Activated CD8-positive, alpha-beta memory T cell treated with anti-CD3 and anti-CD28 coated beads for 24 hours (primary cell): ENCODE results near the gene ST3GAL4.
"Not testable (repeated sequence)": the region's sequence is repeated elsewhere in the genome, so short reads cannot be mapped to it uniquely, and the experiment has no call there.

Source experiments
- DNase-seq: peaks from one replicate; pipeline ENCODE4 v3.0.0-alpha.2; 2020

Gene ST3GAL4

DNA sequence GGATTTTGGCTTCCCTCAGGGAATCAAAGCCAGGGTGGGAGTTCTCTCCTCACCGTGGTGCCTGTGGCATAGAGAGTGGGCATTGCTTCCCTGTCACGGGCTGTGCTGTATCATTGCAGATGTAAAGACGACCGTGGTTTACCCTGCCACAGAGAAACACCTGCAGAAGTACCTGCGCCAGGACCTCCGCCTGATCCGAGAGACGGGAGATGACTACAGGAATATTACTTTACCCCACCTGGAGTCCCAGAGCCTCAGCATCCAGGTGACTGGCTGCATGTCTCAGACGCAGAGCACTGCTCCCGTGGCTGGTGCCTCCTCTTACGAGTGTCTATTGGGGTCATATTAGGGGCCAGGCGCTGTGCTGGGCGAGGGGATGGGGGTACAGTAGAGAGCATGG lies 24.2 kb upstream of the ST3GAL4 start:
- DNase-seq = no peak

DNA sequence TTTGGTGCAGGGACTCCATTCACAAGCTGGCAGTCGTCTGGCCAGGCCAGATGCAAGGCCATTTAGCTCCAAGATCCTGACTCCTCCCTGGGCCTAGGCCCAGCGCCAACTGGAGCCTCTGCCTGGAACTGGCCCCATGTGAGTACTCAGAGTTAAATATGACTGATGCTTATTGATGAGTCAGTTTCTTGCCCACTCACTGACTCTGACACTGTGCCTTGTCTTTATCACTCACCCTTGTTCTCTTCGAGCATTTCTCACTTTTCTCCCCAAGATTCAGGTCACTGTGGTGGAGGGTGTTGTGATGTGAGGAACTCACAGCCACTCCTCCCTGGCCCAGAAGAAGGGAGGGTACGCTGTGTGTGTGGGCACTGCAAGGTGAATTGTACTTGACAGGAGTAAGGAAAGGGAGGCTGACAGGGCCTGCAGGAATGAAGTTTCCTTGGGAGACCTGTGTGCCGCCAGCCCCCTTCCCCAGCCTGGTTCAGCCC lies 23.2 kb upstream of the ST3GAL4 start:
- DNase-seq = no peak

DNA sequence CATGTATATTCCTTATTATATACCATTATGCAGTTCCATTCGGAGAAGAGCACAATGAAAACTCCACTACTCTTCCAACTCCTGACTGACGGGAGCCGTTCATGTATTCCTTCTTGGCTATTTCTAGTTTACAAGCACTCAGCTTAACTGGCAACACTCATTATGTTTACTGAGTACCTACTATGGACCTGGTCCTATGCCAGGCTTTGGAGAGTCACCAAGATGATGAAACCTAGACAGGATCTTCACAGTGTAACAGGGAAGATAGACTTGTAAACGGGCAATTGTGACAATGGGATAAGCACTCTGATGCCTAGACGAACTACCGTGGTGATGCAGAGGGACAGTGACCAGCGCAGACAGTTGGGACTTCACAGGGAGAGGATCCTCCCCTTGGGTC lies 22.3 kb upstream of the ST3GAL4 start:
- no peak for DNase-seq

DNA sequence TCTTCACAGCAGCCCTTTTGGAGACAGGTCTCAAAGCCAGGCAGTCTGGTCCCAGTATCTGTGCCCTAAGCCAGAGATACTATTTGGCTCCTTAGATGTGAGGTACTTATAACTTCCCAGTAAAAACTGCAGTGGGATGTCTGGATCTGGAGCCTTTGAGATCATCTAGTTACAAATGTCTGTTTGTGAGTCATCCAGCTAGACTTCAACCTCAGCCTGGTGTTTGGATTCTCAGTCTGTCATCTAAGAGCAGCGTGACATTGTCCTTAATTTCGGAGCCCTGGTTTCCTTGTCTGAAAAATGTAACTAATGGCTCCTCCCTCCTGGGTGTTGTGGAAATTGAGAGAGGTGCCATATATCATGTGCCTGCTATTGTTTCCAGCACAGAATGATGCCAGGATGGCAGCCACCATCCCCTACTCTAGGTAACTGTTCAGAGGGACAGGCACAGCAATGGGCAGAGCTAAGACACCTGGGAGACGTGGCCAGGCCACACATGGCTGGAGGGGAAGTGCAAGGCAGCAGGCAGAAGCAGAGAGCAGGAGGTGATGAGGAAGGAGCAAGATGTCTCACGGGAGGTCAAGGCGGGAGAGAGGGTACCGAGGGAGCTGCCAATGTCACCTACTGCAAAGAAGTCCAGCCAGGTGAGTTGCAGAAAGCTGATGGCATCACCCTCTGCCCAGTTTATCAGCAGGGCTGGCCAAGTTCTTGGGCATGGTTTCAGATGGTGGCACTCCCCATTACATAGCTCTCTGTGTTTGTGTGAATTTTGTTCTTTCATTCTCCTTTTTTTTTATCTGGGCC lies 20.6 kb upstream of the ST3GAL4 start:
- DNase-seq = no peak

DNA sequence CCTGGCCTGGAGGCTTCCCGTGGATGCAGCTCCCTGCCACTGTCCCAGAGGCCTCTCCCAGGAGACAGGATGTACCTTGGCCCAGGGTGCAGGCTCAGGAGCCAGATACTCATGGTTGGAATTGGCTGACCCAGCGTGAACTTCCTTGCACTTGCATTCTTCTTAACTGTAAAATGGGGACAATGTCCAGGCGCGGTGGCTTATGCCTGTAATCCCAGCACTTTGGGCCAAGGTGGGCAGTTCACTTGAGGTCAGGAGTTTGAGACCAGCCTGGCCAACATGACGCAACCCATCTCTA lies 20.1 kb upstream of the ST3GAL4 start:
- DNase-seq = no peak

DNA sequence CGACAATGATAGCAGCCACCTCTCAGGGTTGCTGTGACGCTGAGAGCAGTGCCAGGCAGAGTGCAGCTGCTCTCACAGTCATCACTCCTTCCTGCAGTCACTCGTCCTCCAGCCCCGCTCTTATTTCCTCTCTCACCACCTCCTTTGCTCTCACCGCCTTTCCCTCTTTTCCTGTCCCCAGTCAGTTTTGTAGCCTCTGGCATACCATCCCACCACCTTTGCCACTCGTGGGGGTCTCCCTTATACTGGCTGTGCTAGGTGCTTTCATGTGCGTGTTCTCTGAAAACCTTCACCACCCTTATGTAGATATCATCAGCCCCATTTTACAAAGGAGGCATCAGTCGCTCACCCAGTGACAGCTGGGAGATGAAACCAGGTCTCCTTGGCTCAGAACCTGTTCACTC lies 19.3 kb upstream of the ST3GAL4 start:
- DNase-seq = no peak

DNA sequence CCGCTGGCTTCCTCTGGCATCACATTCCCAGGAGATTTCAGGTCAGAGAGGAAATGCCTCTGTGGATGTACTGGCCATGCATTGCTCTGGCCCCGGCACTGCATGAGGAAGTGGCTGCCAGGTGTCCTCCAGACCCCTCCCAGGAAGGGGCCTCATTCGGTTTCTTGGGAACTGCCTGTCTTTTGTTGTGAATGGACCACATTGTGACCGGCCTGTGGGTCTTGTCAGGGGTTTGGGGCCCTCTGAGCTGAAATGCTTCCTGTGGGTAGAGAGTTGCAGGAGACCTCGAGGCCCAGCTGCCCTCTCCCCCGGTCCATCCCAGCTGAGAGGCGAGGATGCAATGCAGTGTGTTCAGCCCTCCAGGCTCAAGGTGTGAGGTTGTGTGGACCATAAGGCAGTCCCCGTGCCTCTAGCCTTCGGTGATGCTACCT lies 18.8 kb upstream of the ST3GAL4 start:
- no peak for DNase-seq

DNA sequence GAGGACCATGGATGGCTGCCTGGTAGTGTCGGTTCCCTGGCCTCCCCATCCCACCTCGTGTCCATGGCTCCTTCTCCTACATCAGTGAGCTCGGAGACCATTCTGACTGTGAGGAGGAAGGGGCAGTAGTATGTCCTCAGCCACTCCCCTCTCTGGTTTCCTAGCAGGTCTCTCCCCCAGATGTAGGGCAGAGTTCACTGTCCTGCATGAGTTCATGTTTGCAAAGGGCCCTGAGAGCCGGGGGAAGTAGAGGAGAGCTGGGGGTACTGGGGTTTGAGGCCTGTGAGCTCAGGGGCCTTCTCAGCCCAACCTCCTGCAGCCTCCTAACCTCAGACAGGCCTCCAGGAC lies 18.4 kb upstream of the ST3GAL4 start:
- DNase-seq = no peak

DNA sequence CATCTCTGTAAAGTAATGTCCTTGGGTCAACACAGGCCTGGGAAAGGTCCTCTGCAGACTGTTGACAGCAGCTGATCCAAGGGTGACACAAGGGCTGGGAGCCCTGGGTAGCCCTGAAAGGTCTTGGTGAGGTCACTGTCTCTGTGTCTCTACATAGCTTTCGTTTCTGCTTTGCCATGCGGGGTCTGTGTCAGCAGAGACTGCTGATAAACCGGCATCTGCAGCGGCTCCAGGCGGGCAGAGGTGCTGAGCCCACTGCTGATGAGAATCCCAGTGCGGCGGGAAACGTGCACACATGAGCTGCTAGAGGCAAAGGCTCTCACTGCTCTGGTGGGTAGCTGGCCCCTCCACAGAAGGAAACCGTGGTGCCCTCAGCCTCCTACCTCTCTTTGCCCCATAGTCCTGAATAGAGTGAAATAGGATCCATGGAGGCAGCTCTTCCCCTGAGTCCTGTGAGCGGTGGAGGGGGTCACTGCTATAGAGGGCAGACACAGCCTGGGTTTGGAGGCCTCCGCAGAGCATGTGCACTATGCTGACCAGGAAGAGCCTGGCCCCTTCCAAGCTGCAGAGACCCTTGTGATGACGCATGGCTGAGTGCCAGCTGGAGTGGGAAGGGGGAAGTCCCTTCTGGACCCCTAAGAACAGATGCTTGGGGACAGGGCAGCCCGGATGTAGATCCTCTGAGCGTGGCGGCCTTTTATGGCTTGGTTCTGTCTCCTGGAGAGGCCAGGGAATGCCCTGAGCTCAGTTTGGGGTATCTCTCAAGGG lies 17.8 kb upstream of the ST3GAL4 start:
- no peak for DNase-seq

DNA sequence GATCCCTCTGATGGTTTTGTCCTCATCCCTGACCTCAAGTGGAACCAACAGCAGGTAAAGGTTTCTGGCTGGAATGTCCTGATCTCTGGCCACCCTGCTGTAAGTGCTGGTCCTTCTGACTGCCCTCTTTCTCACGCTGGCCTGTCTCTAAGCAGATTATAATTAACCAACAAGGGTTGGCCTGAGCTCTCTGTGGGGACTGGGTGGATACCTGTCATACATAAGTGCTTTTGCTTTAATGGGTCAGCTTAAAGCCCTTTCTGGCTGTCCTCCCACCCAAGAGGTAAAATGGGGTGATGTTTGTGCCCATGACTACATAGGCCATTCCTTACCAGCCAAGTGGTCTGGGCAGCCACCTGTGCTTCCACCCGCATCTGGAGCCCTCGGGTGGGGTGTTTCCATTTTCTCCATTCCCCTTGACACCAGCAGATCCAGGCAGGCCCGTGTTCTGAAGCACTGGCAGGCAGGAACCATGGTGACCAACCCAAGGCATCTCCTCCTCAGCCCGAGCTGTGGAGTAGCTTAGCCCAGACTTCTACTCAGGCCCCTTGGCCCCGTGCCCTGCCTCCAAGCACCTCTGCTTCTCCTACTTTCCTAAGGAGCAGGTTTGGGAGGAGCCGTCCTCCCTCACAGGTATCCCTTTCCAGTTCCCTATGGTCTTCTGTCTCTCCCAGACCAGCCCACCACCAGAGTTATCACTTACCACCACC lies 17.0 kb upstream of the ST3GAL4 start:
- DNase-seq = no peak

DNA sequence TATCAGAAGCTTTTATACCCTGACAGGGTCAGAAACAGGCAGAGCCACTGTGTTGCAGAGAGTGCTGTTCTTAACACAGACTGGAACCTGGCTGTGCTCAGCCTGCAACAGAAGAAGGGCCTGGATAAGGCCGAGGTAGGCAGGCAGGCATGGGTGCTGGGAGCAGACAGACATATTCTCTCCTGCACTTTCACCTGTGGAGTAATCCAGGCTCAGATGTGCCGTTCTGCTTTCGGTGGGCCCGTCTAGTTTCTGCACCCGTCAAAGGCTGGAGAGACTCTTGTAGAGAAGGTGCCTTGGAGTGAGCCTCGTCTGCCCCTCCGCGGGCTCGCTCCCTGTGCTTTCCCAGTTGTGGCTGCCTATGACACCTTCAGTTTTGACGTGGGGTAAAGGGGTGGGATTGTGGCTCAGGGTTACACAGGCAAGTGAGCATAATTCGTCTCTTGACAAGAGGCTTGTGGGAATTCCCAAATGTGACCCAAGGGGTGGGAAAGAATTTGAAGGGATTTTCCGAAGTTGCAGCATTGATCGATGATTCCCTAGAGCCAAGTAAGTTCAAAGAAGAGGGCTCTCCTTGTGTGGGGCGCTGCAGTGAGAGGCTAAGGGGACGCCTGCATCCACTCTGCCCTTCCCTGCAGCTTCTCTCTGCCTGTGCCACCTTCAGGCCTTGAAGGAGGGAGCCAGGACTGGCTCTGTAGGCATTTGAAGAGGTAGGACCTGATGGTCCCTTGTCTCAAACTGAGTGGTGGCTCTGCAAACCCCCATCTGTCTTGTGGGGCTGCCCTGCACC lies 16.2 kb upstream of the ST3GAL4 start:
- no peak for DNase-seq

DNA sequence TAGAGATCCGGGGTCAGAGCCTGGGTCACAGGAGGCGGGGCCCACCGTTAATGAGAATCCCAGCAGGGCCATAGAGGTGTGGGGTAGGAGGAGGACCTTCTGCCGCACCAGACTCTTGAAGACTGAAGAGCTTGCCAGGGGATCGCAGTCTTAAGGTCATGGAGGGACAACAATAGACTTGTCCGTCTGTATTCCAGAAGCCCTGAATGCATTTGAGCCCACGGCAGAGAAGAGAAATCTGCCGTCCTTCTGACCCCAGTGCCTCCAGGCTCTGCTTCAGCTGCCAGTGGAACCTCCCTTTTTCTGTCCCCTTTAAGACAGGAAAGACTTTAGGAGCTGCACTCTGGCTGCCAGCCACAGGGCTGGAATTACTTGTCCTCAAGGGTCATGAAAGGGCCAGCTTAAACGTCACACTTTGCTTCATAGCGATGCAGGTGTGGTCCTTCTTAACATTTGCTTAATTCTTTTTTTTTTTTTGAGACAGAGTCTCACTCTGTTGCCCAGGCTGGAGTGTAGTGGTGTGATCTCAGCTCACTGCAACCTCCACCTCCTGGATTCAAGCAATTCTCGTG lies 15.5 kb upstream of the ST3GAL4 start:
- no peak for DNase-seq

DNA sequence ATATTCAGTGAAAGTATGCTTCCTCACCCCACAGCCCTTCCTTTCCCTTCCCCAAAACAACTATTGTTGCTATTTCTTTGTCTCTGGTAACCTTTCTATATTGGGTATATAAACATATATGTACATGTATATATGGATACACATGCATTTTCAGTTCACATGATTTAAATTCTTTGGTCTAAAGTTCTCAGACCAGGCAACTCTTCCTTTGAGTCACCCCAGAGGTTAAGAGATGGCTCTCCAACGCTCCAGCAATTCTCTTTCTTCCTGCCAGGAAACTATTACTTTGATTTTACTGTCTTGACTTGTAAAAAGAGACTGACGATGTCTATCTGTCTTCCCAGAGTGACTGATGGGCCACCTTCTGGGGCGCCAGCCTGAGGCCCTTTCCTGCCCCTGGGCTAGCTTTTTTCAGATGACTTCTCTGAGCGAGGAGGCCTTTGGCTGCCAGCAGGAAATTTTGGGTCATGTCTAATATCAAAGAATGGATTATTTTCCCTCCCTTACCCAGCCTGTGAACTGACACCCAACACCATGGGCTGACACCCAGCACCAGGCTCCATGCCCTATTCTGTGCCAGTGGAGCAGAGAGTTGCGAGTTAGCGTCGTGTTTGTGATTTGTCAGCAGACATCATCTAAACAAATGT lies 14.4 kb upstream of the ST3GAL4 start:
- no peak for DNase-seq

DNA sequence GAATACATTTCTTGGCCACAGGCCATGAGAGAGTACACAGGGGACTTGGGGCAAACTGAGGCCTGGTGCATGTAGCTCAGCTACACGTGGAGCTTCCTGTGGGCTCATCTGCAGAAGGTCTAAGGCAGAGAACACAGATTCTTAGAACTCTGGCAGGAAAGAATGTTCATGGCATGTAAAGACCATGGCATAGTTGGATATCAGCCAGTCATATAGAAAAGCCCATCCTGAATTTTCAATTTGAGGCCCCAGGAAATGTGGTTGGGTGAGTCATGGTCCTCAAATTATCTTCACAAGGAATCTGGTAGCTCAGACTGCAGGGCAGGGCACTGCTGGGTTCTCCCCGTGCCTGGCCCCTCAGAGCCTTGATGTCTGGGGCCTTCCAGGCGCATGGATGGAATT lies 13.7 kb upstream of the ST3GAL4 start:
- DNase-seq = no peak

DNA sequence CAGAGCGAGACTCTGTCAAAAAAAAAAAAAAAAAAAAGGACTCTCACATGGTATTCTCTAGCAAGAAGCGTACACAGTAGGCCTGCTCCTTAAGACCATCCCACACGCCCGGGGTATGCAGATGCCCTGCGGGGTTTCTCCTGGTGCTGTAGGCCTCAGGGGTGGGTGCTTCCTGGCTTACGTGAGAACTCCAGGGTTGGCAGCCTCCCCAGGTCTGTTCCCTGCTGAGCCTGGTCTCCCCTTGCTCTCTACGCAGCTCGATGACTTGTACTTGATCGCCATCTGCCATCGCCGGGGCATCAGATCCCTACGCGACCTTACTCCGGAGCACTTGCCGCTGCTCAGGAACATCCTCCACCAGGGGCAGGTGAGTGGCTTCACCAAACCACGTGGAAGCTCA lies 12.4 kb upstream of the ST3GAL4 start:
- DNase-seq = no peak

DNA sequence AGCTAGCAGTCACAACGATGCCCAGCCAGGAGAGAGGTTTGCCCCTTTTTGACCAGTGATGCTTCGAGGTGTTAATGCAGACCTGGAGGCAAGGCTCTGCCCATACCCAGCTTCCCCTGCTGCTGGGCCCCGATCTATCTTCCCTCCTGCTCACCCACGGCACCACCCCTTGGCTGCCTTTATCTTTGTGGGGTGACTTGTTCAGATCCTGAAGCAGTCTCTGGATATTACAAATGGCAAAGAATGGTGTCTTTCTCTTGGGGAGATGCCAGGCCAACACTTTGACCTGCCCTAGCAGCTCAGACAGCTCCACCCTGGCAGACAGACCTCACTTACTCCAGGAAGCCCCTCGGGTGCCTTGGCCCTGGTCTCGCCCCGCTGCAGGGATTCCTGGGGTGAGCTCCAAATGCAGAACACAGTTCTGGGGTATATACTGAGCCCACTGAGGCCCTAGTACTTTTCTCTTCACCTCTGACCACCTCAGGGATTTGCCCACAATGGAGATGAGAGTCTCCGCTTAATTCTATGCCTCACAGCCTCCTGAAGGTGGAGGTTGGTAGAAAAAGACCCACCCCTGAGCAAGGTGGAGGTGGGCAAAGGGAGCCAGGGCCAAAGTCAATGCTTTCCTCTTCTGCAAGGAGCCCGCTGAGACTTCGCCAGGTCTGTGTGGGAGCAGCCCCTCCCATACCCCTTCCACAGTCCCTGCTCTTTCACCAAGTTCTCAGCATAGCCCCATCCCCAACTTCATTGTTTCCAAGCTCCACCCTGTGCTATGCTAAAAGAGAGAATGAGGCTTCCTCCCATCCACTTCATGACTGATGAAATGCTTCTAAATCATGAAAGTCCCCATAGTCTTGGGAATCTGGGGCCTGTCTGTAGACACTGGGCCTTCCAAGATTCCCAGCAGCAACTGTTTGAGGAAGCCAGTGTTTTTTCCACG lies 11.1 kb upstream of the ST3GAL4 start:
- DNase-seq = no peak

DNA sequence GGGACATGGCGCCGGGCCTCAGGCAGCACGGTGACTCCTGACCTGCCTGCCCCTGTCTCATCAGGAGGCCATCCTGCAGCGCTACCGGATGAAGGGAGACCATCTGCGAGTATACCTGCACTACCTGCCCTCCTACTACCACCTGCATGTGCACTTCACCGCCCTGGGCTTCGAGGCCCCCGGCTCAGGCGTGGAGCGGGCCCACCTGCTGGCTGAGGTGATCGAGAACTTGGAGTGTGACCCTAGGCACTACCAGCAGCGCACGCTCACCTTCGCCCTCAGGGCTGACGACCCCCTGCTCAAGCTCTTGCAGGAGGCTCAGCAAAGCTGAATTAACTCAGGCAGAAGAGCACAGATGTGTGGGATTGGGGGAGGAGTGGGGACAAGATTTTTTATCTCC lies 10.2 kb upstream of the ST3GAL4 start:
- DNase-seq = no peak

DNA sequence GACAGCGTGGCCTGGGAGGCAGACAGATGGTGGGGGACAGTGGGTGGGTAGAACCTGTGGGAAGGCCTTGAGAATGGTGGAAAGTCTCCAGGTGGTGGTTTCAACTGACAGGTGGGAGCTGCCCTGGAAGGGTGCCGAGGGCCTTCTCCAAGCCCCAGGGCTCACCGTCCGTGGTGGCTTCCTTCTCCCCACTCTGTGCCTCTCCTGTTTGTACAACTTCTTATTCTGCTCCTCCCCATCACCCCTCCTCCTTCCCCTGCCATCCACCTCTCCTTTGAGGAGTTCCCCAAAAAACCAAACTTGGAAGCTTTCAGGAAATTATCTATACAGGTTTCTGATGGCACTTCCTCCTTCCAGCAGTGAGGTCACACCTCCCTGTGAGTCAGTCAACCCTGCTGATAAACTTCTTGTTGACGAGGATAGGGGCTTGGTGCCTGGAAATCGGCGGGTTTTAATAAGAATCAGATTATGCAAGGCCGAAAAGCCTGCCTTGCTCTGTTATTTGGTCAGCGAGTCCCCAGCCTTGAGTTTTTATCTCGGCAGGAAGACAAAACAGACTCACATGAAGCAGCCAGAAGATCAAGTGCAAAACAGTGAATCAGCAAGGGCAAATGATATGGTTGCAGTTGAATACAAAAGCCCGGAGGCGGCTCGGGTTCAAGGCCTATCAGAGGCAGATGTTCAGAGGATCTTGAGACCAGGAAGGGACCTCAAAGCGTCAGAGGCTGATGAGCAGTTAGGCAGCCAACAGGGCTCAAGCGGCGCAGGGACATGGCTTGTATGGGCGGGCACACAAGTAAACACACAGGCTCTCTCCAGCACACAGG lies 9.5 kb upstream of the ST3GAL4 start:
- DNase-seq = no peak

DNA sequence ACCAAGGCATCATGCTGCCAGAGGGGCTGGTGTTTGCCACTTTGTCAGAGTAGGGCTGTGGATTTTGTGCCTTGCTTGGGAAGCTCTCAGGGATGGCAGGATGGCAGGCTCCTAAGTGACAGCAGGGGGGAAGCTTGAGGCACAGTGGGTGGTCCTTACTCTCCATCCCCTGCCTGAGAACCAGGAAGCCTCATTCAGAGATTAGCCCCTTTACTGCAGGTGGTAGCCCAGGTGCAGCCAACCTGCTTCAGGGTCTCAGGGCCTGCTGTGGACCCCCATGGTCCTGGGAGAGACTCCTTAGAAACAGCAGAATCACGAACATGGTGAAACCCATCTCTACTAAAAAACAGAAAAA lies 8.9 kb upstream of the ST3GAL4 start:
- no peak for DNase-seq

DNA sequence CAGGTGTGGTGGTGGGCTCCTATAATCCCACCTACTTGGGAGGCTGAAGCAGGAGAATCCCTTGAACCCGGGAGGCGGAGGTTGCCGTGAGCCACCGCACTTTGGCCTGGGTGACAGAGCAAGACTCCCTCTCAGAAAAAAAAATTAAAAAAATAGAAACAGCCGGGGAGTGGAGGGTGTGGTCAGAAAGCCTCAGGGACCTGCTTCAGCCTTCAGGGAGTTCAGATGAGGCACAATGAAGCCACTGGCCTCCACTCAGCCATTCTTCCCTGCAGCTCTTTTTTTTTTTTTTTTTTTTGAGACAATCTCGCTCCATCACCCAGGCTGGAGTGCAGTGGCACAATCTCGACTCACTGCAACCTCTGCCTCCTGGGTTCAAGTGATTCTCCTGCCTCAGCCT lies 8.5 kb upstream of the ST3GAL4 start:
- not testable (repeated sequence) for DNase-seq
